ENCODE measurements around the gene SMIM28. TPM values are rescaled to one million over a fixed set of nuclear protein-coding genes. Genes with fewer than 3 reads are reported as not detected.

The SMIM28 gene
- polyA plus RNA-seq, 3 donors from 2014 or later: not detected

- Mint-ChIP-seq H3K36me3 (no peaks in the 10 kb centered on the region), H3K27me3 (ENCODE audit: low read depth in 3 of 3) (peaks cover 6 to 12% (median 8%) of the 10 kb centered on the region in 3 donors), H3K4me3 (no peak overlapping the region), H3K9me3 (no peaks in the 10 kb centered on the region), H3K27ac (no peak overlapping the region), H3K4me1 (no peaks in the 10 kb centered on the region)
- no peak for DNase-seq
These were observed 9.2 kb downstream of the SMIM28 start for GRCh38 chr6:138386897-138387296.

GRCh38 chr6:138387577-138388368, 10.1 kb downstream of the SMIM28 start:
- Mint-ChIP-seq H3K27ac (no peak overlapping the region), H3K27me3 (ENCODE audit: low read depth in 3 of 3) (peaks cover 6 to 14% (median 11%) of the 10 kb centered on the region in 3 donors), H3K4me3 (no peak overlapping the region), H3K36me3 (no peaks in the 10 kb centered on the region), H3K4me1 (no peaks in the 10 kb centered on the region), H3K9me3 (no peaks in the 10 kb centered on the region)
- DNase-seq: no peak

GRCh38 chr6:138389551-138389950, 11.8 kb downstream of the SMIM28 start:
- Mint-ChIP-seq H3K4me1 (no peaks in the 10 kb centered on the region), H3K36me3 (no peaks in the 10 kb centered on the region), H3K27ac (no peak overlapping the region), H3K4me3 (no peak overlapping the region), H3K27me3 (ENCODE audit: low read depth in 3 of 3) (peaks cover 6 to 18% (median 11%) of the 10 kb centered on the region in 3 donors), H3K9me3 (no peaks in the 10 kb centered on the region)
- no peak for DNase-seq

- no peaks in the 10 kb centered on the region for H3K4me1 Mint-ChIP-seq
- H3K27me3 Mint-ChIP-seq (ENCODE audit: low read depth in 3 of 3): peaks cover 3 to 15% (median 6%) of the 10 kb centered on the region in 3 donors
- H3K27ac Mint-ChIP-seq: no peak overlapping the region
- H3K4me3 Mint-ChIP-seq: no peak overlapping the region
- DNase-seq: no peak
- H3K9me3 Mint-ChIP-seq: no peaks in the 10 kb centered on the region
- H3K36me3 Mint-ChIP-seq: no peaks in the 10 kb centered on the region
These were observed 16.4 kb downstream of the SMIM28 start for GRCh38 chr6:138393871-138394783.

- H3K4me1 Mint-ChIP-seq: no peaks in the 10 kb centered on the region
- H3K27ac Mint-ChIP-seq: no peak overlapping the region
- H3K4me3 Mint-ChIP-seq: no peak overlapping the region
- H3K36me3 Mint-ChIP-seq: no peaks in the 10 kb centered on the region
- no peaks in the 10 kb centered on the region for H3K9me3 Mint-ChIP-seq
- no peak for DNase-seq
- peaks cover 0 to 5% (median 2%) of the 10 kb centered on the region in 3 donors for H3K27me3 Mint-ChIP-seq (ENCODE audit: low read depth in 3 of 3)
These were observed 19.0 kb downstream of the SMIM28 start for GRCh38 chr6:138396709-138397108.

GRCh38 chr6:138397128-138398122, 19.7 kb downstream of the SMIM28 start:
- Mint-ChIP-seq H3K9me3 (no peaks in the 10 kb centered on the region), H3K4me3 (no peak overlapping the region), H3K27ac (no peak overlapping the region), H3K4me1 (no peaks in the 10 kb centered on the region), H3K27me3 (ENCODE audit: low read depth in 3 of 3) (peaks cover 0 to 5% (median 0%) of the 10 kb centered on the region in 3 donors), H3K36me3 (no peaks in the 10 kb centered on the region)
- no peak for DNase-seq

- Mint-ChIP-seq H3K4me1 (peaks cover 12 to 14% of the 10 kb centered on the region in 2 donors), H3K36me3 (no peaks in the 10 kb centered on the region), H3K4me3 (no peak overlapping the region), H3K27ac (no peak overlapping the region), H3K9me3 (no peaks in the 10 kb centered on the region), H3K27me3 (ENCODE audit: low read depth in 3 of 3) (peaks cover 0 to 3% (median 3%) of the 10 kb centered on the region in 3 donors)
- DNase-seq: no peak
These were observed 22.6 kb downstream of the SMIM28 start for GRCh38 chr6:138400326-138400725.

- Mint-ChIP-seq H3K36me3 (peaks cover 0 to 8% (median 0%) of the 10 kb centered on the region in 3 donors), H3K27ac (peak overlapping the region in 1 of 6 donors; percentile 11), H3K9me3 (no peaks in the 10 kb centered on the region), H3K4me3 (peak overlapping the region in 4 of 5 donors; percentile 27 to 64 (median 40)), H3K27me3 (ENCODE audit: low read depth in 3 of 3) (peaks cover 0 to 3% (median 3%) of the 10 kb centered on the region in 3 donors), H3K4me1 (peaks cover 13 to 23% of the 10 kb centered on the region in 2 donors)
- DNase-seq: no peak
These were observed 24.5 kb downstream of the SMIM28 start for GRCh38 chr6:138401960-138402837.

- H3K36me3 Mint-ChIP-seq: peaks cover 0 to 8% (median 0%) of the 10 kb centered on the region in 3 donors
- DNase-seq: no peak
- peaks cover 13 to 23% of the 10 kb centered on the region in 2 donors for H3K4me1 Mint-ChIP-seq
- no peaks in the 10 kb centered on the region for H3K9me3 Mint-ChIP-seq
- H3K27me3 Mint-ChIP-seq (ENCODE audit: low read depth in 3 of 3): peaks cover 0 to 3% (median 3%) of the 10 kb centered on the region in 3 donors
- H3K4me3 Mint-ChIP-seq: peak overlapping the region; percentile 44 to 84 (median 79)
- H3K27ac Mint-ChIP-seq: peak overlapping the region in 1 of 6 donors; percentile 35
These were observed 25.1 kb downstream of the SMIM28 start for GRCh38 chr6:138402838-138403187.

- Mint-ChIP-seq H3K27me3 (ENCODE audit: low read depth in 3 of 3) (peaks cover 0 to 3% (median 3%) of the 10 kb centered on the region in 3 donors), H3K4me1 (peaks cover 13 to 23% of the 10 kb centered on the region in 2 donors), H3K36me3 (peaks cover 0 to 11% (median 3%) of the 10 kb centered on the region in 3 donors), H3K9me3 (no peaks in the 10 kb centered on the region), H3K4me3 (peak overlapping the region; percentile 79 to 84 (median 79)), H3K27ac (peak overlapping the region in 2 of 6 donors; percentile 35 to 53)
- peak; percentile 32 to 37 (median 37) for DNase-seq
These were observed 25.7 kb downstream of the SMIM28 start for GRCh38 chr6:138403324-138403800.

- Mint-ChIP-seq H3K4me1 (peaks cover 13 to 23% of the 10 kb centered on the region in 2 donors), H3K4me3 (peak within 1 kb of the TSS; percentile 82 to 88 (median 85)), H3K9me3 (no peaks in the 10 kb centered on the region), H3K36me3 (peaks cover 0 to 15% (median 8%) of the 10 kb centered on the region in 3 donors), H3K27me3 (ENCODE audit: low read depth in 3 of 3) (peaks cover 0 to 3% (median 3%) of the 10 kb centered on the region in 3 donors), H3K27ac (peak within 1 kb of the TSS; percentile 59 to 87 (median 82))
- DNase-seq: peak; percentile 69 to 80 (median 80)
These were observed 26.3 kb downstream of the SMIM28 start, which contains the start of gene HEBP2 for GRCh38 chr6:138403801-138404665. Gene HEBP2, plus strand, starts transcription at chr6:138404223. Its CDS starts 273 bp downstream, at chr6:138404496.

All from immature natural killer cell (primary cell).